Transverse colon (tissue), 4 donors: ENCODE measurements around the gene PTDSS2.

Experiments used
- CTCF ChIP-seq, 5 experiments: fragments of 200-600 bp in 3 of 5; fragments of 450-650 bp in 2 of 5; sonication (generic) in 3 of 5; IDR thresholded peaks; 1 replicate in 2 of 5; 2 replicates in 3 of 5; pipeline ENCODE4 v1.5.1; 2016 to 2017; ENCODE audit warnings: antibody characterized with exemption in 5 of 5, inconsistent platforms in 3 of 5, mild to moderate bottlenecking in 2 of 5, moderate library complexity in 1 of 5
- POLR2A ChIP-seq: fragments of 450-650 bp; IDR thresholded peaks from one replicate; pipeline ENCODE4 v1.6.1; 2016; ENCODE audit warnings: antibody characterized with exemption, mild to moderate bottlenecking, moderate library complexity
- POLR2AphosphoS5 ChIP-seq, 3 donors: sonication (generic); formaldehyde crosslinking; IDR thresholded peaks; one replicate each; pipeline ENCODE4 v1.6.1; 2016; ENCODE audit warnings: antibody characterized with exemption in 3 of 3

GRCh38 chr11:501683-502287, 51.7 kb downstream of the PTDSS2 start:
- TF ChIP-seq CTCF (IDR thresholded peaks at IDR 0.05) (no peak), POLR2A (no peak), POLR2AphosphoS5 (IDR thresholded peaks at IDR 0.05) (no peak)
